Adrenal gland (tissue), 5 donors: ENCODE results near the gene ABCC5.

ENCODE experiments used
- POLR2A ChIP-seq, 2 donors: fragments of 450-650 bp; IDR thresholded peaks; one replicate each; pipeline ENCODE4 v1.6.1; 2017; ENCODE audit warnings: antibody characterized with exemption in 2 of 2, mild to moderate bottlenecking in 2 of 2, moderate library complexity in 1 of 2
- TF ChIP-seq, protein P1 (sequence below), 6 experiments: fragments of 450-650 bp in 4 of 6; fragments of 200-600 bp in 2 of 6; sonication (generic) in 1 of 6; IDR thresholded peaks; 1 replicate in 5 of 6; 2 replicates in 1 of 6; pipeline versions ENCODE4 v1.5.1 to v1.8.0; 2016 to 2021; ENCODE audit warnings: antibody characterized with exemption in 6 of 6, mild to moderate bottlenecking in 2 of 6, moderate library complexity in 1 of 6
- donor health status: DM: no; HTN: no; CAD: no.

DNA sequence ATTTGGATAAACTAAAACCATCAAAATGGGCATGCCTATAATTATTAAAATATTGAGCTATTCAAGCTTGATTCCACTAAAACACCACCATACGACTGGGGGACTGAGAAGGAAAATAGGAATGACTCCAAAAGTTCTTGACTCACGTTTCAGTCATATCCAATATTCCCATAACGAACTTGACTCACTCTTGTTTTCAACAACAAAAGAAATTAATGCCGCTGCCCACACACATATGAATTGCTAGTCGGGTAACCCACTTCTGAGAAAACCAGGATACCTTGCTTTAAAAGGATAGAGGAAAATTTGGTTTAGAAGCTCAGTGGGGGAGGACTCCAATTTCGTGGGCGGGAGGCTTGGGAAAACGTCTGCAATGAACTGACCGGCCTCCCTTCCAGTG lies 40.3 kb upstream of the ABCC5 start:
- TF ChIP-seq POLR2A (IDR thresholded peaks at IDR 0.05) = no peak
- TF ChIP-seq, protein P1, sequence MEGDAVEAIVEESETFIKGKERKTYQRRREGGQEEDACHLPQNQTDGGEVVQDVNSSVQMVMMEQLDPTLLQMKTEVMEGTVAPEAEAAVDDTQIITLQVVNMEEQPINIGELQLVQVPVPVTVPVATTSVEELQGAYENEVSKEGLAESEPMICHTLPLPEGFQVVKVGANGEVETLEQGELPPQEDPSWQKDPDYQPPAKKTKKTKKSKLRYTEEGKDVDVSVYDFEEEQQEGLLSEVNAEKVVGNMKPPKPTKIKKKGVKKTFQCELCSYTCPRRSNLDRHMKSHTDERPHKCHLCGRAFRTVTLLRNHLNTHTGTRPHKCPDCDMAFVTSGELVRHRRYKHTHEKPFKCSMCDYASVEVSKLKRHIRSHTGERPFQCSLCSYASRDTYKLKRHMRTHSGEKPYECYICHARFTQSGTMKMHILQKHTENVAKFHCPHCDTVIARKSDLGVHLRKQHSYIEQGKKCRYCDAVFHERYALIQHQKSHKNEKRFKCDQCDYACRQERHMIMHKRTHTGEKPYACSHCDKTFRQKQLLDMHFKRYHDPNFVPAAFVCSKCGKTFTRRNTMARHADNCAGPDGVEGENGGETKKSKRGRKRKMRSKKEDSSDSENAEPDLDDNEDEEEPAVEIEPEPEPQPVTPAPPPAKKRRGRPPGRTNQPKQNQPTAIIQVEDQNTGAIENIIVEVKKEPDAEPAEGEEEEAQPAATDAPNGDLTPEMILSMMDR (IDR thresholded peaks at IDR 0.05) = no peak
